Measurements from ENCODE around the gene RER1. TPM values are rescaled to one million over a fixed set of nuclear protein-coding genes. Genes with fewer than 3 reads are reported as not detected.

The RER1 gene
- total RNA-seq, 1 experiment from 2014 or later = 110 TPM

- no peak overlapping the region for H3T11ph ChIP-seq (ENCODE audit: low read length)
- H4K91ac ChIP-seq (ENCODE audit: insufficient read length, low read depth, low read length) = no peak overlapping the region
- H3K14ac ChIP-seq (ENCODE audit: insufficient read depth, low read length) = 0 out of 2 replicates have a peak overlapping the region, but pooled peaks have one; percentile 16
- no peak for TF ChIP-seq CTCF (conservative IDR thresholded peaks at IDR 0.05)
- H4K20me1 ChIP-seq (ENCODE audit: control insufficient read depth, insufficient read depth, insufficient read length) = no peaks in the 10 kb centered on the region
- WGBS (ENCODE audit: extremely low coverage, insufficient read length, low lambda C conversion rate) = no CpG with 5 or more reads among the region's 25 CpGs
- no peak overlapping the region for H3K56ac ChIP-seq (ENCODE audit: insufficient read length, low read depth, low read length)
- no peaks in the 10 kb centered on the region for H3K79me2 ChIP-seq (ENCODE audit: insufficient read depth, low read length)
- H4K5ac ChIP-seq (ENCODE audit: insufficient read length, low read depth, low read length) = no peak overlapping the region
- no peak overlapping the region for H3K18ac ChIP-seq (ENCODE audit: insufficient read length, low read depth, low read length)
- H3K27me3 ChIP-seq (ENCODE audit: insufficient read depth, low read length) = no peaks in the 10 kb centered on the region
- H2BK120ac ChIP-seq (ENCODE audit: low read depth, low read length, poor library complexity, severe bottlenecking) = no peak overlapping the region
- H2AK5ac ChIP-seq (ENCODE audit: insufficient read length, low read length) = no peak overlapping the region
- H3K23me2 ChIP-seq (ENCODE audit: insufficient read length, low read depth, low read length, poor library complexity, severe bottlenecking) = no peaks in the 10 kb centered on the region
- Mint-ChIP-seq H3K4me1 (no peaks in the 10 kb centered on the region), H3K36me3 (ENCODE audit: insufficient read depth in 1 of 3, low read depth in 3 of 3) (no peaks in the 10 kb centered on the region; a peak in 1 of 7 replicates), H3K4me3 (no peak overlapping the region), H3K9me3 (no peaks in the 10 kb centered on the region), H3K27ac (no peak overlapping the region), H3K27me3 (ENCODE audit: low read depth) (no peaks in the 10 kb centered on the region; the same call in none of the 2 replicates)
- H3K9ac ChIP-seq (ENCODE audit: extremely low read depth, insufficient read length, low read length) = no peak overlapping the region
- H3K9me3 ChIP-seq (ENCODE audit: control insufficient read depth, low read depth, low read length) = no peaks in the 10 kb centered on the region
- H2AFZ ChIP-seq (ENCODE audit: low read length) = no peak overlapping the region
- no peak for DNase-seq
- no peak overlapping the region for H2BK15ac ChIP-seq (ENCODE audit: low read depth, low read length)
- no peak overlapping the region for H2BK12ac ChIP-seq (ENCODE audit: insufficient read length, low read depth, low read length)
- H3K4me1 ChIP-seq (ENCODE audit: insufficient read depth, low read length) = no peaks in the 10 kb centered on the region
- no peak overlapping the region for H3K23ac ChIP-seq (ENCODE audit: insufficient read length, low read depth, low read length)
- H2BK5ac ChIP-seq (ENCODE audit: insufficient read length, low read length) = no peak overlapping the region
- H3K27ac ChIP-seq (ENCODE audit: insufficient read length, low read depth, low read length) = no peak overlapping the region
- H4K8ac ChIP-seq (replicated peaks; ENCODE audit: insufficient read length, low read depth, low read length) = no peak overlapping the region
- no peak overlapping the region for H2BK20ac ChIP-seq (ENCODE audit: low read depth, low read length, poor library complexity, severe bottlenecking)
- H3K4ac ChIP-seq (ENCODE audit: low read depth, low read length) = no peak overlapping the region
- H3K4me2 ChIP-seq (ENCODE audit: insufficient read depth, insufficient read length, low read length) = no peak overlapping the region
- H3K79me1 ChIP-seq (ENCODE audit: insufficient read depth, low read depth, low read length, poor library complexity, severe bottlenecking) = no peaks in the 10 kb centered on the region
Observed at GRCh38 chr1:2376931-2377672, 14.5 kb upstream of the RER1 start.
